ENCODE data around the gene GALNT6. TPM values are rescaled to one million over a fixed set of nuclear protein-coding genes. Genes with fewer than 3 reads are reported as not detected.

GALNT6 gene
- total and polyA plus RNA-seq, 2 donors (not counting 3 experiments of a cell fraction or from before 2014, with no cell fraction given): 18.7 to 39.2 TPM

- CTCF ChIA-PET: interaction anchor here (1.1 kb wide), 1 partner anchor 99 kb away, joined by 4 read pairs; no protein-coding TSS in a partner anchor
- no TSS peak for BruUV-seq (replicated peaks)
- no peak for FAIRE-seq
- dilution Hi-C loops (cut with MboI; ENCODE audit: extremely low pct_ligation_motif_present, low sequenced_read_pairs) (no loop called here), intact Hi-C loops (cut with micrococcal nuclease) (no loop called here)
- H2AFZ ChIP-seq (ENCODE audit: low read depth, low read length): no peak overlapping the region
- peaks cover 0 to 1% of the 10 kb centered on the region in 2 experiments for H3K27me3 ChIP-seq (ENCODE audit: control insufficient read depth in 2 of 2, insufficient read depth in 2 of 2, low read length in 2 of 2)
- POLR2A ChIA-PET: no interaction called here
- H3K9me3 ChIP-seq (replicated peaks; ENCODE audit: control insufficient read depth, insufficient read depth, low read length): no peaks in the 10 kb centered on the region
- H3K4me2 ChIP-seq (ENCODE audit: insufficient read depth, low read length): no peak overlapping the region
- H3K4me1 ChIP-seq (ENCODE audit: control insufficient read depth, extremely low read depth, insufficient read depth, low read length): peaks cover 4% of the 10 kb centered on the region
- TF ChIP-seq JUN (IDR thresholded peaks at IDR 0.05; ENCODE audit: borderline replicate concordance, insufficient read depth, insufficient read length, low read depth) (no peak), GATA2 (IDR thresholded peaks at IDR 0.05; ENCODE audit: insufficient read depth, insufficient read length, low read depth, low read length) (no peak), POLR2A (IDR thresholded peaks at IDR 0.05; ENCODE audit: low read depth, low read length) (no peak), POLR2AphosphoS5 (IDR thresholded peaks at IDR 0.05; ENCODE audit: insufficient read depth, low read depth, low read length) (no peak), CTCF (IDR thresholded peaks at IDR 0.05; ENCODE audit: extremely low read depth in 1 of 2, insufficient read depth in 1 of 2, low read depth in 1 of 2, low read length in 2 of 2) (no peak), MYC (IDR thresholded peaks at IDR 0.05; ENCODE audit: low read depth, low read length) (no peak), FOS (IDR thresholded peaks at IDR 0.05; ENCODE audit: borderline replicate concordance, insufficient read depth, low read length) (no peak), EZH2 (IDR thresholded peaks at IDR 0.05; ENCODE audit: borderline replicate concordance, low read depth, low read length, severe bottlenecking) (no peak), MAX (IDR thresholded peaks at IDR 0.05; ENCODE audit: insufficient read depth, insufficient read length) (no peak)
- H4K20me1 ChIP-seq (replicated peaks; ENCODE audit: control insufficient read depth, extremely low read depth, insufficient read depth, low read length): no peaks in the 10 kb centered on the region
- no peak overlapping the region for H3K27ac ChIP-seq (ENCODE audit: insufficient read depth, low read depth, low read length)
- H3K4me3 ChIP-seq (replicated peaks in 1 of 3; ENCODE audit: insufficient read depth in 1 of 3, low read depth in 1 of 3, low read length in 3 of 3): no peak overlapping the region
- DNase-seq (ENCODE audit: low read depth, low spot score): no peak
- no peaks in the 10 kb centered on the region for H3K9me1 ChIP-seq (replicated peaks; ENCODE audit: control insufficient read depth, extremely low read depth, insufficient read depth, low read length)
- H3K79me2 ChIP-seq (ENCODE audit: control insufficient read depth, insufficient read depth, low read length): no peaks in the 10 kb centered on the region
- no peaks in the 10 kb centered on the region for H3K36me3 ChIP-seq (ENCODE audit: control insufficient read depth in 2 of 2, extremely low read depth in 1 of 2, insufficient read depth in 2 of 2, low read length in 2 of 2)
- no peak overlapping the region for H3K9ac ChIP-seq (replicated peaks; ENCODE audit: extremely low read depth, insufficient read depth, low read length)
These were observed 38.5 kb upstream of the GALNT6 start for GRCh38 chr12:51429700-51430099.
